ENCODE measurements around the gene UBLCP1.

- TF ChIP-seq, protein P1, sequence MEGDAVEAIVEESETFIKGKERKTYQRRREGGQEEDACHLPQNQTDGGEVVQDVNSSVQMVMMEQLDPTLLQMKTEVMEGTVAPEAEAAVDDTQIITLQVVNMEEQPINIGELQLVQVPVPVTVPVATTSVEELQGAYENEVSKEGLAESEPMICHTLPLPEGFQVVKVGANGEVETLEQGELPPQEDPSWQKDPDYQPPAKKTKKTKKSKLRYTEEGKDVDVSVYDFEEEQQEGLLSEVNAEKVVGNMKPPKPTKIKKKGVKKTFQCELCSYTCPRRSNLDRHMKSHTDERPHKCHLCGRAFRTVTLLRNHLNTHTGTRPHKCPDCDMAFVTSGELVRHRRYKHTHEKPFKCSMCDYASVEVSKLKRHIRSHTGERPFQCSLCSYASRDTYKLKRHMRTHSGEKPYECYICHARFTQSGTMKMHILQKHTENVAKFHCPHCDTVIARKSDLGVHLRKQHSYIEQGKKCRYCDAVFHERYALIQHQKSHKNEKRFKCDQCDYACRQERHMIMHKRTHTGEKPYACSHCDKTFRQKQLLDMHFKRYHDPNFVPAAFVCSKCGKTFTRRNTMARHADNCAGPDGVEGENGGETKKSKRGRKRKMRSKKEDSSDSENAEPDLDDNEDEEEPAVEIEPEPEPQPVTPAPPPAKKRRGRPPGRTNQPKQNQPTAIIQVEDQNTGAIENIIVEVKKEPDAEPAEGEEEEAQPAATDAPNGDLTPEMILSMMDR (IDR thresholded peaks at IDR 0.05), result no peak
- peak; percentile 76 to 90 for TF ChIP-seq POLR2AphosphoS5 (IDR thresholded peaks at IDR 0.05)
- TF ChIP-seq POLR2A (IDR thresholded peaks at IDR 0.05), result peak in 3 of 4 donors; percentile 30 to 76 (median 57)
These were observed at the start of gene UBLCP1 for GRCh38 chr5:159262859-159263568.
